OCI-LY7 (cell line): ENCODE results near the gene DDIT4. TPM values are rescaled to one million over a fixed set of nuclear protein-coding genes. Genes with fewer than 3 reads are reported as not detected.

ENCODE experiments used
- BruUV-seq: library from RNA; stranded (reverse); fragments of 400-500 nt; replicated peaks from 2 replicates; lab custom pipeline; 2021; lab: Mats Ljungman, UMichigan
- CTCF ChIA-PET: fragments of 300-600 bp; sonication (Branson Sonifier 250); formaldehyde crosslinking; loops from one replicate; lab custom pipeline; 2022; ENCODE audit warnings: antibody characterized with exemption; ENCODE audit not compliant: unreplicated experiment; lab: Charles Lee
- POLR2A ChIA-PET: fragments of 300-600 bp; sonication (Branson Sonifier 250); formaldehyde crosslinking; loops from one replicate; lab custom pipeline; 2022; ENCODE audit warnings: antibody characterized with exemption; lab: Charles Lee
- DNase-seq: peaks from one replicate; pipeline ENCODE4 v3.0.0-alpha.2; 2015; ENCODE audit warnings: low spot score
- H2AFZ ChIP-seq: fragments of 200-600 bp; sonication (generic), shearing (Covaris generic); 2 replicates; pipeline ENCODE4 v1.6.1; 2014; ENCODE audit warnings: mild to moderate bottlenecking, antibody characterized with exemption, low read length, moderate library complexity
- H3K27ac ChIP-seq: fragments of 200-600 bp; sonication (generic); 2 replicates; pipeline ENCODE4 v1.5.1; 2014; ENCODE audit warnings: mixed run types, low read depth, mild to moderate bottlenecking, moderate library complexity, low read length, inconsistent platforms; ENCODE audit not compliant: poor library complexity, severe bottlenecking
- H3K36me3 ChIP-seq: fragments of 200-600 bp; sonication (generic); 2 replicates; pipeline ENCODE4 v1.6.1; 2014; ENCODE audit warnings: mild to moderate bottlenecking, antibody characterized with exemption, low read length, moderate library complexity, mixed read lengths; ENCODE audit not compliant: insufficient read depth
- H3K4me1 ChIP-seq: fragments of 200-600 bp; sonication (generic); 2 replicates; pipeline ENCODE4 v1.5.1; 2014; ENCODE audit warnings: mild to moderate bottlenecking, low read length; ENCODE audit not compliant: insufficient read depth, poor library complexity, severe bottlenecking
- H3K4me2 ChIP-seq: fragments of 200-600 bp; sonication (generic); 2 replicates; pipeline ENCODE4 v1.6.1; 2014; ENCODE audit warnings: mild to moderate bottlenecking, low read length
- H3K4me3 ChIP-seq: fragments of 200-600 bp; sonication (generic); 2 replicates; pipeline ENCODE4 v1.5.1; 2014; ENCODE audit warnings: mild to moderate bottlenecking, low read depth, low read length; ENCODE audit not compliant: poor library complexity, severe bottlenecking
- H3K79me2 ChIP-seq: fragments of 200-600 bp; sonication (generic); 2 replicates; pipeline ENCODE4 v1.6.1; 2016; ENCODE audit warnings: low read depth, mild to moderate bottlenecking, low read length, moderate library complexity, mixed read lengths; ENCODE audit not compliant: insufficient read depth
- H3K9me2 ChIP-seq: fragments of 200-600 bp; sonication (generic); 2 replicates; pipeline ENCODE4 v1.6.1; 2016; ENCODE audit warnings: mild to moderate bottlenecking, low read length, mixed read lengths; ENCODE audit not compliant: insufficient read depth
- H3K9me3 ChIP-seq: fragments of 200-600 bp; sonication (generic); 2 replicates; pipeline ENCODE4 v1.6.1; 2014; ENCODE audit warnings: mild to moderate bottlenecking, mixed run types, low read length, mixed read lengths
- H4K20me1 ChIP-seq: fragments of 200-600 bp; sonication (generic); 2 replicates; pipeline ENCODE4 v1.6.1; 2014; ENCODE audit warnings: mild to moderate bottlenecking, antibody characterized with exemption, low read length, moderate library complexity, mixed read lengths; ENCODE audit not compliant: insufficient read depth
- EZH2phosphoT487 ChIP-seq: fragments of 200-600 bp; sonication (generic); IDR thresholded peaks from 2 replicates; pipeline ENCODE4 v1.6.1; 2018; ENCODE audit warnings: low read depth, borderline replicate concordance, mild to moderate bottlenecking, mixed run types, antibody characterized with exemption, low read length, moderate library complexity, mixed read lengths
- intact Hi-C: fragments of 100-400 bp; cut with micrococcal nuclease; formaldehyde crosslinking; loops from one replicate; pipeline ENCODE4 v1.10.0; 2022; ENCODE audit not compliant: unreplicated experiment
- total RNA-seq, 2 experiments: library from RNA; depleted of rRNA in 1 of 2; stranded (reverse); fragments of >200 nt in 1 of 2; shearing (Covaris generic) in 1 of 2; gene quantifications; 2 replicates each; pipeline ENCODE4 v1.2.3, GENCODE V29; 2014 to 2022
- TF ChIP-seq, protein P1 (sequence below): fragments of 200-600 bp; sonication (generic); conservative IDR thresholded peaks from 2 replicates; pipeline ENCODE4 v1.5.1; 2014; ENCODE audit warnings: mild to moderate bottlenecking, antibody characterized with exemption, low read length, moderate library complexity, mixed read lengths

DDIT4 gene
- total RNA-seq, 2 experiments from 2014 or later: 91.8 to 102 TPM

DNA sequence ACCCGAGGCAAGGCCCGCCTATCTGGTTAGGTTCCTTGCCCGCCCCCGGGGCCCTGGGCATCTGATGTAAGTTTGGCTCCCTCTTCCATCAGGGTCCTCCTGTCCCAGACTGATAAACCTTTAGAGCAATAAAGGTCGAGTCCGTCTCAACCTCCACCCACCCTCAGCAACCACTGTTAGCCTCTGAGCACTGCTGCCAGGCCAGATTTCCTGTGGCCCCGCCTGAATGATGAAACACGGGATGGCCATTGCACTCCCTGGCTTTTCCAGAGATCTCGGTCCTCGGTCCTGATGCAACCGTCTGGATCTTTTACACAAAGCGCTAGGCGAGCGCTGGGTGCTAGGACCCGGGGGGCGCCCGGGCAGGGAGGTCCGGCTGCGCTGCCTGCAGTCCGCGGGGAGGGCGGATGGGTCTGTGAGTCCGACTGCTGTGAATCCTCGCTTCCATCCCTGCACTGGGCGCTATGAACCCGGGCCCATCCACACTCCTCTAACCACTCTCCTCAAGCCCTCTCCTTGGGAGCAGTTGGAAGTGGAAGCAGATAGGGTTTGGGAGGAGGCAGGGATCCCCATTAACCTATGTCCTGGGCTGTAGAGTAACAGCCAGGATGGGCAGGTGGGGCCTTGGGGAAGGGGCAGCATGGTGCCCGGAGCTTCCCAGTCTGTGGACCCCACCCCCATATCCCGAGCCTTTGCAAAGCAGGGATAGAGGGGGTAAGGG lies 875 bp upstream of the DDIT4 start:
- CTCF ChIA-PET: interaction anchor here (0.6 to 2.1 kb wide), 4 partner anchors 9 to 56 kb away, joined by 3 to 7 read pairs (median 4); no protein-coding TSS in a partner anchor

DNA sequence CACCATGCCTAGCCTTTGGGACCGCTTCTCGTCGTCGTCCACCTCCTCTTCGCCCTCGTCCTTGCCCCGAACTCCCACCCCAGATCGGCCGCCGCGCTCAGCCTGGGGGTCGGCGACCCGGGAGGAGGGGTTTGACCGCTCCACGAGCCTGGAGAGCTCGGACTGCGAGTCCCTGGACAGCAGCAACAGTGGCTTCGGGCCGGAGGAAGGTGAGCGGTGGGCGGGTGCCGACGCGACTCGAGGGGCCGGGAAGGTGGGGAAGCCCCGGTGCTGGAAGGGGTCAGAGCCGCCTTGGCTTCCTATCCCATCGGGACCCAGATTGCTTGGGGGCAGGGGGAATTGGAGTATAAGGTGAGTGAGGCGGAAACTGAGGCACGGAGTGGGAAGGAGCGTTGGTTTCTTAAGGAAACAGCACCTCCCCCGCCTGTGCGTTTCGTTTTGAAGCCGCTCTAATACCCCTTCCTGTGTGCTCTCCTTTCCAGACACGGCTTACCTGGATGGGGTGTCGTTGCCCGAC lies 547 bp downstream of the DDIT4 start:
- Histone ChIP-seq H3K4me1 (peaks cover 39% of the 10 kb centered on the region), H3K9me3 (no peaks in the 10 kb centered on the region), H3K4me2 (peak overlapping the region; percentile 97), H3K4me3 (peak overlapping the region; percentile 77), H3K27ac (peak overlapping the region; percentile 9), H4K20me1 (no peaks in the 10 kb centered on the region), H3K79me2 (no peaks in the 10 kb centered on the region), H3K9me2 (no peaks in the 10 kb centered on the region), H2AFZ (no peak overlapping the region), H3K36me3 (peaks cover 19% of the 10 kb centered on the region)
- intact Hi-C loops: loop anchor here (1.0 to 2.0 kb wide), 2 partner anchors 23 to 61 kb away; no protein-coding TSS in a partner anchor
- POLR2A ChIA-PET: interaction anchor here (0.9 to 5.5 kb wide), 17 partner anchors 8 to 57 kb away, joined by 3 to 42 read pairs (median 5); no protein-coding TSS in a partner anchor
- TF ChIP-seq, protein P1, sequence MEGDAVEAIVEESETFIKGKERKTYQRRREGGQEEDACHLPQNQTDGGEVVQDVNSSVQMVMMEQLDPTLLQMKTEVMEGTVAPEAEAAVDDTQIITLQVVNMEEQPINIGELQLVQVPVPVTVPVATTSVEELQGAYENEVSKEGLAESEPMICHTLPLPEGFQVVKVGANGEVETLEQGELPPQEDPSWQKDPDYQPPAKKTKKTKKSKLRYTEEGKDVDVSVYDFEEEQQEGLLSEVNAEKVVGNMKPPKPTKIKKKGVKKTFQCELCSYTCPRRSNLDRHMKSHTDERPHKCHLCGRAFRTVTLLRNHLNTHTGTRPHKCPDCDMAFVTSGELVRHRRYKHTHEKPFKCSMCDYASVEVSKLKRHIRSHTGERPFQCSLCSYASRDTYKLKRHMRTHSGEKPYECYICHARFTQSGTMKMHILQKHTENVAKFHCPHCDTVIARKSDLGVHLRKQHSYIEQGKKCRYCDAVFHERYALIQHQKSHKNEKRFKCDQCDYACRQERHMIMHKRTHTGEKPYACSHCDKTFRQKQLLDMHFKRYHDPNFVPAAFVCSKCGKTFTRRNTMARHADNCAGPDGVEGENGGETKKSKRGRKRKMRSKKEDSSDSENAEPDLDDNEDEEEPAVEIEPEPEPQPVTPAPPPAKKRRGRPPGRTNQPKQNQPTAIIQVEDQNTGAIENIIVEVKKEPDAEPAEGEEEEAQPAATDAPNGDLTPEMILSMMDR: no peak
- no peak for TF ChIP-seq EZH2phosphoT487
- BruUV-seq: TSS peak; percentile 93
- DNase-seq: no peak
- CTCF ChIA-PET: interaction anchor here (1.1 to 2.1 kb wide), 5 partner anchors 23 to 60 kb away, joined by 3 to 7 read pairs (median 4); no protein-coding TSS in a partner anchor

More for the DNA sequence above, 875 bp upstream of the DDIT4 start:
- peak overlapping the region; percentile 22 for H3K27ac ChIP-seq
- no TSS peak for BruUV-seq
- no peaks in the 10 kb centered on the region for H3K9me3 ChIP-seq
- peak overlapping the region; percentile 65; the same call in 1 of the 2 replicates for H2AFZ ChIP-seq
- no peaks in the 10 kb centered on the region for H3K79me2 ChIP-seq
- intact Hi-C loops: loop anchor here (1.0 to 2.0 kb wide), 4 partner anchors 10 to 56 kb away; partner anchors contain the start of genes ANAPC16 and ASCC1
- POLR2A ChIA-PET: interaction anchor here (0.6 to 5.5 kb wide), 15 partner anchors 9 to 497 kb away, joined by 3 to 42 read pairs (median 5); no protein-coding TSS in a partner anchor
- DNase-seq: peak; percentile 86
- H3K4me3 ChIP-seq: peak overlapping the region; percentile 77
- peaks cover 19% of the 10 kb centered on the region for H3K36me3 ChIP-seq
- peak overlapping the region; percentile 97 for H3K4me2 ChIP-seq
- no peak for TF ChIP-seq EZH2phosphoT487
- TF ChIP-seq, protein P1: no peak
- H3K4me1 ChIP-seq: peaks cover 39% of the 10 kb centered on the region
- no peaks in the 10 kb centered on the region for H3K9me2 ChIP-seq
- H4K20me1 ChIP-seq: no peaks in the 10 kb centered on the region
